ENCODE results near the gene CHID1.

CHID1 gene

GRCh38 chr11:849104-849824, 61.3 kb downstream of the CHID1 start:
- DNase-seq (ENCODE audit: low read depth): no peak

GRCh38 chr11:848380-848931, 62.2 kb downstream of the CHID1 start:
- peak; percentile 45 for DNase-seq (ENCODE audit: low read depth)

- no peak for DNase-seq (ENCODE audit: low read depth)
These were observed 62.7 kb downstream of the CHID1 start for GRCh38 chr11:847876-848275.

- DNase-seq (ENCODE audit: low read depth): no peak
These were observed 64.0 kb downstream of the CHID1 start for GRCh38 chr11:846496-847098.

GRCh38 chr11:845872-846495, 64.6 kb downstream of the CHID1 start:
- DNase-seq (ENCODE audit: low read depth): no peak

- DNase-seq (ENCODE audit: low read depth): no peak
These were observed 65.6 kb downstream of the CHID1 start for GRCh38 chr11:844693-845644.

GRCh38 chr11:843818-844692, 66.6 kb downstream of the CHID1 start:
- DNase-seq (ENCODE audit: low read depth): no peak

- no peak for DNase-seq (ENCODE audit: low read depth)
These were observed 67.4 kb downstream of the CHID1 start for GRCh38 chr11:843086-843734.

- DNase-seq (ENCODE audit: low read depth): peak; percentile 79
These were observed 68.1 kb downstream of the CHID1 start, which contains the start of the genes POLR2L and TSPAN4 for GRCh38 chr11:842370-843002. Gene POLR2L, minus strand, starts transcription at chr11:842529. Its CDS starts 21 bp downstream, at chr11:842508. Gene TSPAN4, plus strand, starts transcription at chr11:842852. Its CDS starts 7,453 bp downstream, at chr11:850305.

- DNase-seq (ENCODE audit: low read depth): no peak
These were observed 68.6 kb downstream of the CHID1 start for GRCh38 chr11:841981-842369.

GRCh38 chr11:839875-840617, 70.6 kb downstream of the CHID1 start:
- DNase-seq (ENCODE audit: low read depth): no peak

GRCh38 chr11:839280-839623, 71.4 kb downstream of the CHID1 start:
- no peak for DNase-seq (ENCODE audit: low read depth)

- no peak for DNase-seq (ENCODE audit: low read depth)
These were observed 72.0 kb downstream of the CHID1 start for GRCh38 chr11:838441-839279.

GRCh38 chr11:837990-838307, 72.7 kb downstream of the CHID1 start:
- DNase-seq (ENCODE audit: low read depth): no peak

- no peak for DNase-seq (ENCODE audit: low read depth)
These were observed 73.2 kb downstream of the CHID1 start for GRCh38 chr11:837189-837989.

- DNase-seq (ENCODE audit: low read depth): no peak
These were observed 73.9 kb downstream of the CHID1 start for GRCh38 chr11:836700-837099.

- DNase-seq (ENCODE audit: low read depth): no peak
These were observed 74.3 kb downstream of the CHID1 start for GRCh38 chr11:836274-836673.

All from T follicular helper cell (primary cell).